Epithelial cell of prostate (primary cell): ENCODE results near the gene SCAF8.
A peak's percentile ranks its signal among the peaks of the same experiment; 100 is the strongest.
"Not testable (repeated sequence)": the region's sequence is repeated elsewhere in the genome, so short reads cannot be mapped to it uniquely, and the experiment has no call there.

Experiments
- DNase-seq: peaks from one replicate; pipeline ENCODE4 v3.0.0-alpha.2; 2011; ENCODE audit warnings: low read depth, low spot score
- H3K27ac ChIP-seq: fragments of 450-650 bp; 2 replicates; pipeline ENCODE4 v1.5.1; 2017; ENCODE audit warnings: mild to moderate bottlenecking

The SCAF8 gene

DNA sequence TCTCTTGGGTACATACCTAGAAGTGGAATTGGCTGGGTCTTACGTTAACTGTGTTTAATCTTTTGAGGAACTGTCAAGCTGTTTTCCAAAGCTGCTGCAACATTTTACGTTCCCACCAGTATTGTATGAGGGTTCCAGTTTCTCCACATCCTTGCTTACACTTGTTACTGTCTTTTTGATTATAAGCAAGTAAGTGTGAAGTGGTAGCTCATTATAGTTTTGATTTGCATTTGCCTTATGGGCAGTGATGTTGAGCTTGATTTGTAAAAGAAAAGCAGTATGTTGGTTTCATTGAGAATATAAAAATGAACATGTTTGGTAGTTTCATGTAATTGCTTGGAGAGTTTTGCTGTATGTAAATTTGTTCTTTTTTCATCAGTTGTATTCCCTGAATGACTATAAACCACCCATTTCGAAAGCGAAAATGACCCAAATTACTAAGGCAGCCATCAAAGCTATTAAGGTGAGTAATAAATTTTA, 40.4 kb downstream of the SCAF8 start:
- DNase-seq = no peak
- no peak overlapping the region for H3K27ac ChIP-seq

DNA sequence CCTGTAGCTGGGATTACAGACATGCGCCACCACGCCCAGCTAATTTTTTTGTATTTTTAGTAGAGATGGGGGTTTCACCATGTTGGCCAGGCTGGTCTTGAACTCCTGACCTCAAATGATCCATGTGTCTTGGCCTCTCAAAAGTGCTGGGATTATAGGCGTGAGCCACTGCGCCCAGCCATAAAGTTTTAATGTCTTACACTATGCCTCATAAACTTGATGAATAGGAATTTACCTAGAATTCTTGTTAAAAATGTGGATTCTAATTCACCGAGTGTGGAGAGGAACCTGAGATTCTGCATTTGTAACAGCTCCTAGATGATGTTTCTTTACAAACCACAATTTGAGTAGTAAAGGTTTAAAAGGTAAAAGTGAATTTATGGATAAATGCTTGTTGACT, 45.9 kb downstream of the SCAF8 start:
- DNase-seq, H3K27ac ChIP-seq: not testable (repeated sequence)

DNA sequence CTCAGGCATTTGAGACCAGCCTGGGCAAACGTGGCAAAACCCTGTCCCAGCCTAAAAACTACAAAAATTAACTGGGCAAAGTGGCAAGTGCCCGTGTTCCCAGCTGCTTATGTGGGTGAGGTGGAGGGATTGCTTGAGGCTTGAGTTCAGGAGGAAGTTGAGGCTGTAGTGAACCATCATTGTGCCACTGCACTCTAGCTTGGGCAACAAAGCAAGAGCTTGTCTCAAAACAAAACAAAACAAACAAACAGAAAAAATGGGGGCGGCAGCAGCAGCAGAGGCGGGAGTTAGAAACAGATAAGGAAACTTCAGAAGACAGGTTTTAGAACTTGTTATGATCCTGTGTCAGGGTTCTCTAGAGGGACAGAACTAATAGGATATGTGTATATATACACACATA, 49.0 kb downstream of the SCAF8 start:
- H3K27ac ChIP-seq = no peak overlapping the region
- no peak for DNase-seq

DNA sequence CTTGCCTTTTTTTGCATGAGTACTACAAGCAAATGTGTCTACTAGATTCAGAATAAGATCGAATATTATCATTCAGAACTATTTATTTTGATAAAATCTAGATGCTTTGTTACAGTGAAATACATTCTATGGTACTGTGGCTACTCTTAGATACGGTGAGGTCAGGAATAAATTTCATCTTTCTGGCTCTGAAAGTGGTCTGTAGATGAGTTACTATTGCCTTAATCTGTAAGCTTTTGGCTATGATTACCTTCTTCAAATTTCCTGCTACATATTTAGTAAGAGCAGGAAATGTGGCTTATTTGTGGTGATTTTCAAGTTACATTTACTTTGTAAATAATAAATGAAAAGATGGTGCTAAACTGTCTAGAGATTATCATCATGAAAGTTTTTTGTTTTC, 50.0 kb downstream of the SCAF8 start:
- H3K27ac ChIP-seq = no peak overlapping the region
- no peak for DNase-seq

DNA sequence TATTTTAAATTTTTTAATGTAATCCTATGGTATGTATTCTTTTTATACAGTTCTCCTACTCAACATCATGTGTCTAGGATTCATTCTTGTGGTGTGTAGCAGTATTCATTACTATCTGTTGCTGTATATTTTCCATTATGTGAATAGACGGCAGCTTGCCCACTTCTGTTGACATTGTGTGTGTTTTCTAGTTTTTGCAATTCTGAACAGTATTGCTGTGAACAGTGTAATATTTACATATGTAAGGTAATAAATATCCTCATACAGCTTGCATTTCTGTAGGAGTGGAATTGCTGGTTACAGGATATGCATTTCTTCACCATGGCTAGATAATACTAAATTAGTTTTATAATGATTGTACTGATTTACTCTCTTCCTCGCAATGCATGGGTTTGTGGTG, 51.9 kb downstream of the SCAF8 start:
- no peak overlapping the region for H3K27ac ChIP-seq
- DNase-seq = no peak

DNA sequence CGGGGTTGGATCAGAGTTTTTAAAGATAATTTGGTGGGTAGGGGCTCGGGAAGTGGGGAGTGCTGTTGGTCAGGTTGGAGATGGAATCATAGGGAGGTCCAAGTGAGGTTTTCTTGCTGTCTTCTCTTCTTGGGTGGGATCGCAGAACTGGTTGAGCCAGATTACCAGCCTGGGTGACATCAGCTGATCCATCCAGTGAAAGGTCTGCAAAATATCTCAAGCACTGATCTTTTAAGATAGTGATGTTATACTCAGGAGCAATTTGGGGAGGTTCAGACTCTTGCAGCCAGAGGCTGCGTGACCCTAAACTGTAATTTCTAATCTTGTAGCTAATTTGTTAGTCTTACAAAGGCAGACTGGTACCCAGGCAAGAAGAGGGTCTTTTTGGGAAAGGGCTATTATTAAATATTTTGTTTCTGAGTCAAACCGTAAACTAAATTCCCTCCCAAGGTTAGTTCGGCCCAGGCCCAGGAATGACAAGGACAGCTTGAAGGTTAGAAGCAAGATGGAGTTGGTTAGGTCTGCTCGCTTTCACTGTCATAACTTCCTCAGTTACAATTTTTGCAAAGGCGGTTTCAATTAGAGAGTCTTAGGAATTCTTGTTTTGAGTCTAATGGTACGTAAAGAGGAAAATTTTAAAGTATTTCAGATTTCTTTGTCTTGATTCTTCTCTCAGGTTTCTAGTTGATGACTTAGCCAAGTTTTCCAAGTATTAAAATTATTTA, 53.1 kb downstream of the SCAF8 start:
- H3K27ac ChIP-seq = no peak overlapping the region
- no peak for DNase-seq

- H3K27ac ChIP-seq = peak overlapping the region; percentile 45
- DNase-seq = no peak
Observed at GRCh38 chr6:154791556-154792317, 58.5 kb downstream of the SCAF8 start.

GRCh38 chr6:154792325-154792724, 59.1 kb downstream of the SCAF8 start:
- peak overlapping the region; percentile 45 for H3K27ac ChIP-seq
- no peak for DNase-seq

DNA sequence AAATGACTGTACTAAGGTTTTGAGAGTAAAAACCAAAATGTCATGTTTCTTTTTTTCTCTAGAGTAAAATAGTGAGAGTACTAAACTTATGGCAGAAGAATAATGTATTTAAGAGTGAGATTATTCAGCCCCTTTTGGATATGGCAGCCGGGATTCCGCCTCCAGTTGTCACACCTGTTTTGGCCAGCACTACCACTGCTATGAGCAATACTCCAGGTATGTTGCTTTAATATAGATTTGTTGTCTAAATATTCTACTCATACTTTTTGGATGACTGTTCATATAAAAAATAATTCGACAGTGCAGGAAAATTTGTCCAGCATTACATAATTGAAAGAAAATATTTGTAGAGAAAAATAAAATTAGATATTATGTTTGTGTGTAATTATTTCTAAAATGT, 59.5 kb downstream of the SCAF8 start:
- no peak for DNase-seq
- H3K27ac ChIP-seq = peak overlapping the region; percentile 45

- DNase-seq = no peak
- H3K27ac ChIP-seq = no peak overlapping the region
Observed at GRCh38 chr6:154796484-154796883, 63.3 kb downstream of the SCAF8 start.

- H3K27ac ChIP-seq = no peak overlapping the region
- DNase-seq = no peak
Observed at GRCh38 chr6:154797857-154798256, 64.6 kb downstream of the SCAF8 start.

DNA sequence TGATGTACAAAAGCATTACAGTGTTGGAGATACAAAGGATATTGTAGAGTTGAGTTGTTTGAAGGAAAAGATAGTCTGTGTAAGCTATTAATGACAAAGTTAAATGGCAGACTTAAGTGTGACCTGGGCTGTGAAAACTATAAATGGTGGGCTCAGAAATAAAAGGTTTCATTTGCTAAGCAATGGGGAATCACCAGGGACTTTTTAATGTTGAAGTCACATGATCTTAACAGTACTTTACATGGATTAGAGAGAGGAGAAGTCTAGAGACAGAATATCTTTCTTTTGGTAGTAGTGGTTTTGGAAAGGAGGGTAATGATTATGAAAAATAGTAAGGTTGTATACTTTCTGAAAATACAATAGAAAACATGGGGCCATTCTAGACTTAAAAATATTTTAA, 67.1 kb downstream of the SCAF8 start:
- no peak for DNase-seq
- H3K27ac ChIP-seq = no peak overlapping the region

- no peak for DNase-seq
- no peak overlapping the region for H3K27ac ChIP-seq
Observed at GRCh38 chr6:154805288-154805911, 72.2 kb downstream of the SCAF8 start.

DNA sequence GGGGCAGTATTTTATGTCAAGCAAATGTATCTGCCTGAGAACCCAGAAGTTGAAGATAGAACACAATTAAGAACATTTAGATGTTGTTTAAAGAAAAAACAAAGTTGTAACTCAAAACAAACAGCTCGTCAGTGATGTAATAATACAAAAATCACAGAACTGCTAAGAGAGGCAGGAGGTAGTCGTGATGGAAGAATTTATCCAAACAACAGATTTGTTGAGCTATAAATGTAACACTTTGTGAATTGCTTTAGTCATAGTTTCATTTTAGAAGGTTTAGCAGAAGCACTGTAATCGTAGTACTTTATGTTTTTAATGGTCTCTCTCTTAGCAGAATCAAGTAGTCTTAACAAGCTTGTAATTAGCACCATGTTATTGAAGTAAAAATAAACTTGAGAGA, 73.6 kb downstream of the SCAF8 start:
- H3K27ac ChIP-seq = no peak overlapping the region
- no peak for DNase-seq

DNA sequence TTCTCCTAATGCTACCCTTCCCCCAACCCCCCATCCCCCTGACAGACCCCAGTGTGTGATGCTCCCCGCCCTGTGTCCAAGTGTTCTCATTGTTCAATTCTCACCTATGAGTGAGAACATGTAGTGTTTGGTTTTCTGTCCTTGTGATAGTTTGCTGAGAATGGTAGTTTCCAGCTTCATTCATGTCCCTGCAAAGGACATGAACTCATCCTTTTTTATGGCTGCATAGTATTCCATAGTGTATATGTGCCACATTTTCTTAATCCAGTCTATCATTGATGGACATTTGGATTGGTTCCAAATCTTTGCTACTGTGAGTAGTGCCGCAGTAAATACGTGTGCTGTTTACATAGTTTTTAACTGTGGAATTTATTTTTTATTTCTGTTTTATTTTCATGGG, 78.4 kb downstream of the SCAF8 start:
- H3K27ac ChIP-seq, DNase-seq: not testable (repeated sequence)

DNA sequence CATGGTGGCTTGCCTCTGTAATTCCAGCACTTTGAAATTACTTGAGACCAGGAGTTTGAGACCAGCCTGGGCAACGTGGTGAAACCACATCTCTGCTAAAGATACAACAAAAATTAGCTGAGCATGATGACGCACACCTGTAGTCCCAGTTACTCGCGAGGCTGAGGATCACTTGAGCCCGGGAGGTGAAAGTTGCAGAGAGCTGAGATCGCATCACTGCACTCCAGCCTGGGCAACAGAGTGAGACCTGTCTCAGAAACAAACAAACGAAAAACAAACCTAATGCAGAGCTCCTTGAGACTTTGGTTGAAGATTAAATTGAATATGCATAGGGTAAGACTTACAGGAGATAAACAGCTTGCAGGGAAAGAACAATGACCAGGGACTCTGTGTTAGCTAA, 80.8 kb downstream of the SCAF8 start:
- DNase-seq = no peak
- H3K27ac ChIP-seq = no peak overlapping the region

DNA sequence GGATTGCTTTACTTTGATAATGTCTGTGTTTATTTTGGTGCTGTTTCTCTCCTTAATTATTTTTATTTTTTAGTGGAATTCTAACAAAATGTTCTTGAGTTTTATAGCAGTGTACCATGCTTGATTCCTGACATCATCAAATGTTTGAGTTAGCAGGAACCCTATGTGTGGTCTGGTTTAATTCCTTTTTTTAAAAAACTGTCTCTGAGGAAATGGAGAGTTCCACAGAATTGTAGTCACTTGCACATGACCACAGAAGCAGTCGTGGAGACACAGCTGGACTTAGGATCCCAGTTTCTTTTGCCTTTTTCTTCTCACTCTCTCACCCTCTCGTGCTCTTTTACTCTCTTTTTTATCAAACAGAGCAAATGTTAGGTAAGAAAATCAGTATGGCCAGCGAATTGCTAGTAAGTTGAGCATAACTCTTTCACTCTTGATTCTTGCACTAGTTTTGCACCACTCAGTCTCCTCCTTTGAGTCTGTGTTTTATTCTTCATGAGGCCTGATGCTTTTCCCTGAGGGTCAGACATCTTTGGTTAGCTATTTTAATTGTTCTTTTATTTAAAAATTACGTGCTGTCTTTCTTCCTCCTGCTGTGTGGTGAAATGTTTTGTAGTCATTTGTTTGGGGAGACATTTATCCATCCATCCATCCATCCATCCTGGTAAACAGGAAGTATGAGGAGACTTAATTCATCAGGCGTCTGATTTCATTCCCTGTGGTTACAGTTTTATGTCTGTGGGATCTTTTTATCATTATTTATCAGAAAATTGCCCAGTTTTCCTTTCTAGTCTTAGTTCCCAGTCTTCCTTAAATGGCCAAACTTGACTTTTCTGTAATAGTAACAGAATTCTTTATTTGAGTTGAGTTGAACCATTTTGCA, 83.0 kb downstream of the SCAF8 start:
- DNase-seq = no peak

DNA sequence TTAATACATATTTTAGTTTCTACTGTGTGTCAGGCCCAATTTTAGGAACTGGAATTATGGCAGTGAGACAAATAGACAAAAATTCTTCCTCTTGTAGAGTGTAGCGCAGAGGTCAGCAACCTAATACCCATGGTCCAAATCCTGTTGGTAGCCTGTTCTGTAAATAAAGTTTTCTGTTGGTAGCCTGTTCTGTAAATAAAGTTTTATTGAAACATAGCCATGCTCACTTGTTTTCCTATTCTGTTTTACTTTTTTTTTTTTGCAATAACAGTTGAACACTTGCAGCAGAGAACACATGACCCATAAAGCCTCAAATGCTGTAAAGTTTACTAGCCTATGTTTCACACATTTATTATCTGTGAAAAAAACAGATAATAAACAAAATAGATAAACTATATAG, 87.9 kb downstream of the SCAF8 start:
- DNase-seq = no peak
- H3K27ac ChIP-seq = no peak overlapping the region

More for the DNA sequence above, 83.0 kb downstream of the SCAF8 start:
- H3K27ac ChIP-seq = no peak overlapping the region

DNA sequence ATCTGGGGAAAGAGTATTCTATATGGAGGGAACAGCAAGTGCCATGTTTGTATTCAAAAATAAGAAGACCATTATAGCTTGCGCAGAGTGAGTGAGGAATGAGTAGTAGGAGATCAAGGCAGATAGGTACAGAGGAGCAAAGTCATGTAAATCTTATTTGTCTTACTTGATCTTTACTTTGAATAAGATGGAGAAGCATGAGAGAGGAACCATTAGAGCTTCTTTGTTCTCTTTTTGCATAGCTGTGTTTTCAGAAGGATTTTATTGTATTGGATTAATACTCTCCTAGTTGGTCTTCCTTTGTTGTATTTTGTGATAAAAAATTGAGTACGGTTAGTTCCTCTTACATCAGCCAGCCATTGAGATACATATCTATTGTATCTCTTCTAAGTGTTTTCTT, 88.4 kb downstream of the SCAF8 start:
- no peak for DNase-seq
- no peak overlapping the region for H3K27ac ChIP-seq

GRCh38 chr6:154822947-154823558, 89.8 kb downstream of the SCAF8 start:
- no peak overlapping the region for H3K27ac ChIP-seq
- DNase-seq = no peak
